Measurements from ENCODE around the gene DUOX2. TPM values are rescaled to one million over a fixed set of nuclear protein-coding genes. Genes with fewer than 3 reads are reported as not detected.
A peak's percentile ranks its signal among the peaks of the same experiment; 100 is the strongest.

Gene DUOX2
- total and polyA plus RNA-seq, 2 experiments from 2014 or later: not detected

- no peaks in the 10 kb centered on the region for H3K79me2 ChIP-seq (replicated peaks; ENCODE audit: insufficient read depth)
- H4K20me1 ChIP-seq (replicated peaks; ENCODE audit: insufficient read depth): no peaks in the 10 kb centered on the region; the same call in 1 of the 2 replicates
- Mint-ChIP-seq H3K9me3 (no peaks in the 10 kb centered on the region; the same call in 2 of the 3 replicates), H3K27ac (no peak overlapping the region), H3K4me1 (peaks cover 3% of the 10 kb centered on the region; the same call in 2 of the 3 replicates), H3K4me3 (no peak overlapping the region), H3K27me3 (ENCODE audit: insufficient read depth, low read depth, poor library complexity) (peaks cover 72% of the 10 kb centered on the region), H3K36me3 (ENCODE audit: low read depth) (no peaks in the 10 kb centered on the region; the same call in 2 of the 3 replicates)
- ATAC-seq (no peak), DNase-seq (ENCODE audit: low spot score) (no peak)
- TF ChIP-seq ZNF331 (CRISPR knock-in tag; IDR thresholded peaks at IDR 0.05; ENCODE audit: low read depth) (no peak), EZH2 (IDR thresholded peaks at IDR 0.05; ENCODE audit: low read depth, unreplicated experiment) (peak; percentile 27)
- no peaks in the 10 kb centered on the region for H3K9me2 ChIP-seq (ENCODE audit: insufficient read depth)
- peaks cover 94% of the 10 kb centered on the region for H3K27me3 ChIP-seq (ENCODE audit: insufficient read depth)
- no peak overlapping the region for H3K4me2 ChIP-seq
- no peaks in the 10 kb centered on the region for H3K36me3 ChIP-seq (ENCODE audit: insufficient read depth)
- peaks cover 7% of the 10 kb centered on the region; the same call in 1 of the 2 replicates for H3K4me1 ChIP-seq (ENCODE audit: insufficient read depth)
- H3K27ac ChIP-seq (ENCODE audit: low read depth): no peak overlapping the region
- no peak overlapping the region for H2AFZ ChIP-seq
- no peaks in the 10 kb centered on the region for H3F3A ChIP-seq (replicated peaks; ENCODE audit: low read depth)
- no peak overlapping the region for H3K4me3 ChIP-seq
Measured at GRCh38 chr15:45134046-45134445, 20.1 kb upstream of the DUOX2 start.

- no peaks in the 10 kb centered on the region for H3K9me2 ChIP-seq (ENCODE audit: insufficient read depth)
- H4K20me1 ChIP-seq (replicated peaks; ENCODE audit: insufficient read depth): no peaks in the 10 kb centered on the region; the same call in 1 of the 2 replicates
- H3K4me1 Mint-ChIP-seq: peaks cover 5% of the 10 kb centered on the region
- peaks cover 77% of the 10 kb centered on the region for H3K27me3 Mint-ChIP-seq (ENCODE audit: insufficient read depth, low read depth, poor library complexity)
- no peak overlapping the region for H3K27ac ChIP-seq (ENCODE audit: low read depth)
- H3K4me3 ChIP-seq: no peak overlapping the region
- no peaks in the 10 kb centered on the region for H3K36me3 ChIP-seq (ENCODE audit: insufficient read depth)
- ATAC-seq (no peak), DNase-seq (ENCODE audit: low spot score) (no peak)
- no peak overlapping the region for H3K27ac Mint-ChIP-seq
- no peak overlapping the region for H2AFZ ChIP-seq
- H3K4me1 ChIP-seq (ENCODE audit: insufficient read depth): peaks cover 11% of the 10 kb centered on the region; the same call in 1 of the 2 replicates
- no peaks in the 10 kb centered on the region; the same call in 2 of the 3 replicates for H3K9me3 Mint-ChIP-seq
- H3K27me3 ChIP-seq (ENCODE audit: insufficient read depth): peaks cover 97% of the 10 kb centered on the region
- H3K4me3 Mint-ChIP-seq: no peak overlapping the region
- no peak overlapping the region for H3K4me2 ChIP-seq
- no peaks in the 10 kb centered on the region; the same call in 2 of the 3 replicates for H3K36me3 Mint-ChIP-seq (ENCODE audit: low read depth)
- no peaks in the 10 kb centered on the region for H3F3A ChIP-seq (replicated peaks; ENCODE audit: low read depth)
- no peaks in the 10 kb centered on the region for H3K79me2 ChIP-seq (replicated peaks; ENCODE audit: insufficient read depth)
- TF ChIP-seq ZNF462 (CRISPR knock-in tag; IDR thresholded peaks at IDR 0.05) (no peak), NANOG (IDR thresholded peaks at IDR 0.05; ENCODE audit: borderline replicate concordance) (no peak), REST (IDR thresholded peaks at IDR 0.05; ENCODE audit: unreplicated experiment) (no peak), POLR2AphosphoS5 (IDR thresholded peaks at IDR 0.05; ENCODE audit: low read depth) (no peak), CREB1 (CRISPR knock-in tag; IDR thresholded peaks at IDR 0.05; ENCODE audit: low read depth) (no peak), ZNF331 (CRISPR knock-in tag; IDR thresholded peaks at IDR 0.05; ENCODE audit: low read depth) (no peak), CTCF (conservative IDR thresholded peaks at IDR 0.05; ENCODE audit: low read depth in 2 of 2) (no peak), JUNB (IDR thresholded peaks at IDR 0.05; ENCODE audit: unreplicated experiment) (no peak), STAT1 (IDR thresholded peaks at IDR 0.05; ENCODE audit: unreplicated experiment) (no peak), EZH2phosphoT487 (IDR thresholded peaks at IDR 0.05; ENCODE audit: unreplicated experiment) (no peak)
Measured at GRCh38 chr15:45133561-45133920, 19.6 kb upstream of the DUOX2 start.
